Measurements from ENCODE around the gene SLC35E2B. TPM values are rescaled to one million over a fixed set of nuclear protein-coding genes. Genes with fewer than 3 reads are reported as not detected.

The SLC35E2B gene
- total and polyA plus RNA-seq, 2 of the 8 experiments (the other 6 are each of a cell fraction or from before 2014, with no cell fraction given), result 25.9 to 46.7 TPM

DNA sequence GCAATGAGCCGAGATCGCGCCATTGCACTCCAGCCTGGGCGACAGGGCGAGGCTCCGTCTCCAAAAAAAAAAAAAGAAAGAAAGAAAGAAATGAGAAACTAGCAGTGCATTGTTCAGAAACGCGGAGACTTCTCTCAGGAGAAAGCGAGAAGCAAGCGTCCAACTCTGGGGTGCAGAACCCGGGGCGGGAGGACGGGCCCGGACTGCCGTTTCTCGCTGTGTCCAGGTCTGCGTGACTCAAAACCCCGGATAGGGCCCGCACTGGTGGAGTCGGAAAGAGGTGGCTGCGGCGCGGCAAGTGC, 77.7 kb downstream of the SLC35E2B start:
- Histone ChIP-seq H3K4ac (replicated peaks; ENCODE audit: insufficient read length, low read depth, low read length) (no peak overlapping the region), H3K27ac (ENCODE audit: low read depth, low read length) (no peak overlapping the region), H3K79me1 (ENCODE audit: low read depth, low read length) (peaks cover 3% of the 10 kb centered on the region), H3K9ac (replicated peaks in 1 of 4; ENCODE audit: extremely low read depth in 1 of 4, low read depth in 3 of 4, low read length in 3 of 4) (peak overlapping the region; percentile 25 to 41 (median 30); a peak in 4 of 7 replicates), H3K36me3 (ENCODE audit: control insufficient read depth in 2 of 4, insufficient read depth in 4 of 4, low read length in 3 of 4) (no peaks in the 10 kb centered on the region), H3K4me3 (ENCODE audit: extremely low read depth in 1 of 4, insufficient read depth in 2 of 4, low read depth in 3 of 4, low read length in 4 of 4) (peak overlapping the region; percentile 80 to 97 (median 92)), H3K23ac (ENCODE audit: insufficient read length) (no peak overlapping the region), H2AK5ac (ENCODE audit: low read depth, low read length) (no peak overlapping the region), H3K27me3 (replicated peaks in 1 of 4; ENCODE audit: control insufficient read depth in 3 of 4, extremely low read depth in 1 of 4, insufficient read depth in 3 of 4, low read length in 3 of 4) (no peaks in the 10 kb centered on the region; a peak in 1 of 7 replicates), H3K9me3 (ENCODE audit: insufficient read depth in 2 of 2, low read depth in 1 of 2, low read length in 1 of 2) (no peaks in the 10 kb centered on the region), H2AFZ (ENCODE audit: low read length) (no peak overlapping the region), H4K8ac (ENCODE audit: extremely low read depth, insufficient read depth, low read length) (no peak overlapping the region; the same call in none of the 2 replicates), H2BK15ac (ENCODE audit: low read length) (no peak overlapping the region), H4K20me1 (replicated peaks in 1 of 2; ENCODE audit: control insufficient read depth in 1 of 2, insufficient read depth in 2 of 2, low read length in 2 of 2) (peaks cover 6 to 22% of the 10 kb centered on the region in 2 experiments), H3K18ac (ENCODE audit: extremely low read depth, low read length) (no peak overlapping the region), H2BK120ac (replicated peaks; ENCODE audit: low read depth, low read length) (no peak overlapping the region), H3K4me1 (replicated peaks in 1 of 4; ENCODE audit: control insufficient read depth in 3 of 4, insufficient read depth in 4 of 4, low read length in 3 of 4) (peaks cover 0 to 13% (median 5%) of the 10 kb centered on the region in 4 experiments; a peak in 5 of 7 replicates), H2BK5ac (ENCODE audit: low read depth, low read length) (peak overlapping the region; percentile 8; the same call in 1 of the 2 replicates), H2BK20ac (ENCODE audit: low read length) (no peak overlapping the region), H2BK12ac (ENCODE audit: low read depth, low read length) (no peak overlapping the region), H4K91ac (replicated peaks; ENCODE audit: insufficient read length, low read length) (no peak overlapping the region), H3K4me2 (ENCODE audit: insufficient read depth in 1 of 2, low read depth in 2 of 2, low read length in 2 of 2) (peak overlapping the region; percentile 62 to 94), H4K5ac (ENCODE audit: insufficient read length, low read depth, low read length) (no peak overlapping the region), H3K56ac (replicated peaks; ENCODE audit: insufficient read length, low read depth, low read length) (no peak overlapping the region), H3K79me2 (ENCODE audit: control insufficient read depth in 1 of 2, insufficient read depth in 2 of 2, low read length in 2 of 2) (peaks cover 0 to 13% of the 10 kb centered on the region in 2 experiments; a peak in 2 of 4 replicates), H3K23me2 (ENCODE audit: low read depth, low read length) (peaks cover 6% of the 10 kb centered on the region; the same call in 1 of the 2 replicates), H3K14ac (ENCODE audit: insufficient read length) (no peak overlapping the region)
- ChIA-PET POLR2A (ENCODE audit: partially characterized antibody) (interaction anchor here (1.0 to 4.6 kb wide), 13 partner anchors 10 to 290 kb away, joined by 3 to 34 read pairs (median 8); partner anchors contain the start of genes MMP23B and SSU72), CTCF (ENCODE audit: partially characterized antibody) (interaction anchor here (1.2 to 2.2 kb wide), 6 partner anchors 12 to 74 kb away, joined by 3 to 10 read pairs (median 6); no protein-coding TSS in a partner anchor)
- TF ChIP-seq HDAC2 (IDR thresholded peaks at IDR 0.05; ENCODE audit: borderline replicate concordance in 1 of 2, low read depth in 2 of 2, low read length in 2 of 2), result 0 out of 4 replicates have a peak, but pooled peaks of 1 of the 2 experiments have one; percentile 69
- no peak for TF ChIP-seq SP1 (IDR thresholded peaks at IDR 0.05; ENCODE audit: low read depth, low read length)
- peak; percentile 9 for TF ChIP-seq ASH2L (IDR thresholded peaks at IDR 0.05; ENCODE audit: low read length)
- DNase-seq (ENCODE audit: low read depth in 1 of 2, low spot score in 2 of 2) (no peak), FAIRE-seq (no peak)
- WGBS, 2 experiments (ENCODE audit: extremely low coverage in 1 of 2, insufficient coverage in 1 of 2, insufficient read length in 1 of 2, insufficient replicate concordance in 2 of 2, low coverage in 1 of 2, low lambda C conversion rate in 2 of 2, missing lambda C conversion rate in 1 of 2), result 0% methylated on average over 12 of the region's 23 CpGs; no CpG with 5 or more reads in 1 of the 2 experiments

All from H1 (cell line).